Cerebellar cortex (tissue), 1 donor: ENCODE results near the gene MARS1.

ENCODE experiments used
- DNase-seq: peaks from one replicate; pipeline ENCODE4 v3.0.0-alpha.2; 2015; ENCODE audit warnings: low spot score

Gene MARS1

DNA sequence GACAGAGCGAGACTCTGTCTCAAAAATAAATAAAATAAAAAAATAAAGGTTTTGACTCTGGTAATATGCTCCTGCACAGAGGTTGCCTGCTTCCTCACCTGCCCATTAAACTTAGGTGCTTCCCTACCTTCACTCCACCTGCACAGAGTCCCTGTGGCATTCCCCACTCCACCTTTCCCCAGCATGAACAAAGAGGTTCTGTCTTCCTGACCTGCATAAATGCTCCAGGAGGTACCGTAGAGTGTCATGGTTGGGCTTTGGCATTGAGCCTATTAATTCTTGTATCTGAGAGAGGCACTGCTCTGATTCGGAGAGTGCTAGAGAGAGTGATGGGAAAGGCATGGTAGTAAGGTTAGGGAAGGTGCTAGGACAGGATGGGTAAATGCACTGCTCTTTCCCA, 14.5 kb upstream of the MARS1 start:
- no peak for DNase-seq

DNA sequence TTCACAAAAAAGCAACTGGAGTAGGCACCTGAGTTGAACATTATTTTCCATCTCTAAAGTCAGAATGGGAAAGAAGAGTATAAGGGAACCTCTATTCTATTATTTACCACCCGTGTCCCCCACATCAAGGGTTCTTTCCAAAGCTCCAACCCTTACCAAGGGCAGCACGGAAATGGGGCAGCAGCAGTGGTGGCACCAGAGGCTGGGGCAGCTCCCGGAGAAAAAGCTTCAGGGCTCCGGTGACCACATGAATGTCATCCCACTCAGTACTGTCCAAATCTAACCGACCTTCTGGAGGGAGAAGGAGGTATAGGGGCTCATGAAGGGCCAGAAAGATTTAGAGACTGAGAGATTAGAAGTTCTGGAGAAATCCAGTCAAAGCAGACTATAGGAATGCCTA, 14.0 kb upstream of the MARS1 start:
- no peak for DNase-seq

DNA sequence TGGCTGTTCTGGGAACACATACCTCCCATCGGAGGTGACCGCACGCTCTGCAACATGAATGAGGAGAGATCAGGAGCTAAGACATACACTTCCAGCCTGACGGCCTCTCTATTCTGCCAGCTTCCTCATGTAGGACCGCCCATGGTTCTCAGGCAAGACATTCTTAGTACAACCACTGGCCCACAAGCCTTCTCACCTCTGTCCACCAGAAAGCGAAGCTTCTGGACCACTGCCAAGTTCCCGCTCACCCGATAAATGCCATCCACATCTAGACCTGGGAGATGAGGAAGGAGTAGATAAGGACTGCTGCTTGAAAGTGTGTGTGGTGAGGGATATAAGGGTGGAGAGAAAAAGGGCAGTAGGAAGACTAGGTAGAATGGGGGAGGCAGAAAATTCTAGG, 13.4 kb upstream of the MARS1 start:
- DNase-seq: no peak

GRCh38 chr12:57474862-57475261, 13.0 kb upstream of the MARS1 start:
- DNase-seq: peak; percentile 84

DNA sequence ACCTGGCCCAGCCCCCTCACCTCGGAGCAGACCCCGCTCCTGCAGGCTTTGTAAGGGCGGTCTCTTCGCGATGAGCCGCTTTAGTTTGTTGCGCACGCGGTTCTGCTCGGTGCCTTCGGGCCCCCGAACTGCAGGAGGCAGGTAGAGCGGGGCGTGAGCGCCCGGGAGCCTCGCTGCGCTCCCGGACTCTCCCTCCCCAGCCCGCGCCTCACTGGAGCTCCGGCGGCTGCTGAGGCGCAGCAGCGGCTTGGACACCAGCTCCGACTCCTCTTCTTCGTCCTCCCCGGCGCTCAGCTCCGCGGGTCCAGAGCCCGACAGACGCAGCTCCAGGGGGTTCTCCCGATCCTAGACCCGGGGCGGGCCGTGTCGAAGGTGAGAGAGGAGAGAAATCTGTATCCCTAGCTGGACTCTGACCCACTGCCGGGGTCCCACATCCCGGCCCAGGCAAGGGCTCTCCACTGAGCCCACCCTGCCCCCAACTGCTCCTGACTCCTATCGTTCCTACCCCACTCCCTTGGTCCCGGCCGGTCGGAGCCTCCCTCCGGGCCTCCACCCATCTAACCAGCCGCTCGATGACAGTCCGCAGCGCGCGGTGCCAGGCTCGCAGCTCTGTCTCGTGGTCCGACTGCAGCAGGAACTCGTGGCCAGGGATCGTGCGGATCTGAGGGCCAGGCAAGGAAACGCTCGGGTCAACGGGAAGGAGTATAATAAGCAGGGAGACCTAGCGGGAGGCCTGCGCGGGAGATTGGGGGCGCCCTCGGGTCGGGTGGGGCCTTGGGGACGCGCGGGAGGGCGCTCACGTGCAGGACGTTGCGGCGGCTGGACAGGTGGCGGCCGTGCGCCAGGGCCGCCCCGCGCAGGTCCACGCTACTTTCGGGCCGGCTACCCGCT, 12.4 kb upstream of the MARS1 start:
- no peak for DNase-seq

GRCh38 chr12:57476162-57476992, 11.5 kb upstream of the MARS1 start:
- DNase-seq: no peak

DNA sequence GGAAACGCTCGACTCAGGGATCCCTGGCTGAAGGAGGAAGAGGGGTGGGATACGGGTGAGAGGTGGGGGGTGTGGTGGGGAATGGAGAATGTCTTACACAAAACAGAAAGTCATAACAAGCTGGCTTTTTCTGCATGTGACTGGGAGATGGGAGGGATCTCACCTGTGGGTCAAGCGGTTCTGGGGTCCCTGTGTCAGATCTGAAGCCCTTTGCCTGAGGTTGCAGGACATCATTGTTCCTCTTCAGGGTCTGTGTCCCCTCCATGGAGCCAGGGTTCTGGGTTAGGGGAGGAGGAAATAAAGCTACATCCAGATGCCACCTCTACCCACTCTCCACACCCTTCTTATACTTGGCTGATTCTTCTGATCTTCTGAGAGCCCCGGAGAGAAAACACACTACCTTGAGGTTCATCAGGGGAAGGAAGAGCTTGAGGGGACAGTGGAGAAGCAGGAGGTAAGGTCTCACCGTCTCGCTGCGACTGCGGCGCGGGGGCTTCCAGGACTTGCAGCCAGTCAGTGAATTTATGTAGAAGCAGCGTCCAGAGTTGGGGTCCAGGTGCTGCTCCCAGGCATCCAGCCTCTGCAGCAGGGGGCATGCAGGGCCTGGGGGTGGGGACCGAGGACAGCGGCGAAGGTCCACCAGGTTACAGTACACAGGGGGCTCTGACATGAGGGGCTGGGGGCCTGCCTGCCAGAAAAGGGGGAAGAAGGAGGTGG, 10.7 kb upstream of the MARS1 start:
- DNase-seq: no peak

- DNase-seq: no peak
These were observed 9.9 kb upstream of the MARS1 start for GRCh38 chr12:57477710-57478681.

GRCh38 chr12:57479043-57479375, 8.9 kb upstream of the MARS1 start:
- DNase-seq: no peak

GRCh38 chr12:57479376-57480115, 8.3 kb upstream of the MARS1 start, which contains the start of gene ARHGAP9:
TSS of gene ARHGAP9 (minus strand) at chr12:57479866. CDS start at chr12:57479406, 460 bp downstream.
- no peak for DNase-seq

GRCh38 chr12:57481671-57482070, 6.2 kb upstream of the MARS1 start:
- no peak for DNase-seq

GRCh38 chr12:57483466-57483865, 4.4 kb upstream of the MARS1 start:
- no peak for DNase-seq

DNA sequence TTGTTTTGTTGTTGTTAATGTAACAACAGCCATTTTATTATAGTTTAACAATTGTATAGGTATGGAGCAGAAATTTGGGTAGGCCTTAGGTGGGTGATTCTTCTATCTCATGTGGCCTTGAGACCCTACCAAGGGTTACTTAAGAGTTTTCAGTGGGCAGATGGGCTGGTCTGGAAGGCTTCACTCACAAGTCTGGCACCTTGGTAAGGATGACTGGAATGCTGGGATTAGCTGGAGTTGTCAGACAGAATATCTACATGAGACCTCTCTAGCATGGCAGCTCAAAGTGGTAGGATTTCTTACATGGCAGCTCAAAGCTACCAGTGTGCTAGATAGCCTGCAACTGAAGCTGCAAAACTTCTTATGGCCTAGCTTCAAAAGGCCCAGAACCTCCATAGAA, 2.2 kb upstream of the MARS1 start:
- DNase-seq: no peak

DNA sequence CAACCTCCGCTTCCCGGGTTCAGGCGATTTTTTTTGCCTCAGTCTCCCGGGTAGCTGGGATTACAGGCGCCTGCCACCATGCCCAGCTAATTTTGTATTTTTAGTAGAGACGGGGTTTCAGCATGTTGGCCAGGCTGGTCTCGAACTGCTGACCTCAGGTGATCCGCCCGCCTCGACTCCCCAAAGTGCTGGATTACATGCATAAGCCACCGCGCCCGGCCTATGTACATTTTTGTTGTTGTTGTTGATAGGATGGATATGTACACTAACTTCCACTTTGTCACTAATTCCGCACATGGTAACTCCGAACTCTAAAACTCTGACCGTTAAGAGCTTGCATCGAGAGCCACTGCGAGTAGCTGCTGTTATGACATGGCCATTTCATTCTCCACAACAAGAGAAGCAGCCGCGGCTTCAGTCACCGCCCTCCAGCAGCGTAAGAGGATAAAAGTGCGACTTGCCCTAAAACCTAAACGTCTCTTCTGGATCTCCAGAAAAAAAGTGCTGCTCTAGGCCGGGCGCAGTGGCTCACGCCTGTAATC, 742 bp upstream of the MARS1 start:
- no peak for DNase-seq

- DNase-seq: no peak
These were observed 711 bp downstream of the MARS1 start for GRCh38 chr12:57488402-57489156.

GRCh38 chr12:57489157-57489641, 1.3 kb downstream of the MARS1 start:
- DNase-seq: no peak

DNA sequence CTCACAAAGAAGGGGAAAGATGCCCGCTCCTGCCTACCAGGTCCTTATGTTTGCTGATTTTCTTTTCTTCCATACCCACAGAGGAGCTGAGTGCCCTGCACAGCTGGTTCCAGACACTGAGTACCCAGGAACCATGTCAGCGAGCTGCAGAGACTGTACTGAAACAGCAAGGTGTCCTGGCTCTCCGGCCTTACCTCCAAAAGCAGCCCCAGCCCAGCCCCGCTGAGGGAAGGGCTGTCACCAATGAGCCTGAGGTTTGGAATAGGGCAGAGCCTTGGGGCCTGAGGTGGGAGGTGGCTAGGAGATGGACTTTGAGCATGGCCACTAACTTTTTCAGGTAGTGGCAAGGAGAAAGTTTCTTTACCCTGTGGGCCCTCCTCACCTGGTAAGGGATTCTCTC, 2.3 kb downstream of the MARS1 start:
- DNase-seq: no peak

GRCh38 chr12:57491393-57492280, 3.8 kb downstream of the MARS1 start:
- no peak for DNase-seq
